ENCODE results near the gene ZNF143.

- TF ChIP-seq, protein P1, sequence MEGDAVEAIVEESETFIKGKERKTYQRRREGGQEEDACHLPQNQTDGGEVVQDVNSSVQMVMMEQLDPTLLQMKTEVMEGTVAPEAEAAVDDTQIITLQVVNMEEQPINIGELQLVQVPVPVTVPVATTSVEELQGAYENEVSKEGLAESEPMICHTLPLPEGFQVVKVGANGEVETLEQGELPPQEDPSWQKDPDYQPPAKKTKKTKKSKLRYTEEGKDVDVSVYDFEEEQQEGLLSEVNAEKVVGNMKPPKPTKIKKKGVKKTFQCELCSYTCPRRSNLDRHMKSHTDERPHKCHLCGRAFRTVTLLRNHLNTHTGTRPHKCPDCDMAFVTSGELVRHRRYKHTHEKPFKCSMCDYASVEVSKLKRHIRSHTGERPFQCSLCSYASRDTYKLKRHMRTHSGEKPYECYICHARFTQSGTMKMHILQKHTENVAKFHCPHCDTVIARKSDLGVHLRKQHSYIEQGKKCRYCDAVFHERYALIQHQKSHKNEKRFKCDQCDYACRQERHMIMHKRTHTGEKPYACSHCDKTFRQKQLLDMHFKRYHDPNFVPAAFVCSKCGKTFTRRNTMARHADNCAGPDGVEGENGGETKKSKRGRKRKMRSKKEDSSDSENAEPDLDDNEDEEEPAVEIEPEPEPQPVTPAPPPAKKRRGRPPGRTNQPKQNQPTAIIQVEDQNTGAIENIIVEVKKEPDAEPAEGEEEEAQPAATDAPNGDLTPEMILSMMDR (IDR thresholded peaks at IDR 0.05; ENCODE audit: low read depth, low read length, poor library complexity, severe bottlenecking), result no peak
- TF ChIP-seq EZH2phosphoT487 (IDR thresholded peaks at IDR 0.05; ENCODE audit: borderline replicate concordance, low read length), result no peak
Measured at GRCh38 chr11:9524001-9524400, 63.2 kb downstream of the ZNF143 start.

Measured in DOHH2 (cell line).